Neural progenitor cell (in vitro differentiated cells): Measurements from ENCODE around the gene GABBR1.

Experiments used
- CTCF ChIP-seq: fragments of 200-600 bp; sonication (generic); IDR thresholded peaks from 2 replicates; pipeline ENCODE4 v1.5.1; 2017; ENCODE audit warnings: antibody characterized with exemption, mild to moderate bottlenecking
- EZH2 ChIP-seq: fragments of 200-600 bp; sonication (generic); IDR thresholded peaks from 2 replicates; pipeline ENCODE4 v1.6.1; 2017; ENCODE audit warnings: antibody characterized with exemption, mild to moderate bottlenecking, moderate library complexity
- EZH2phosphoT487 ChIP-seq: fragments of 200-600 bp; sonication (generic); IDR thresholded peaks from 2 replicates; pipeline ENCODE4 v1.6.1; 2017; ENCODE audit warnings: antibody characterized with exemption

GRCh38 chr6:29641430-29642148 is 8.6 kb upstream of the GABBR1 start:
- TF ChIP-seq CTCF, result no peak
- no peak for TF ChIP-seq EZH2
- TF ChIP-seq EZH2phosphoT487, result no peak
